ENCODE measurements around the gene TTC31.

The TTC31 gene

GRCh38 chr2:74526649-74527230 is 43.9 kb downstream of the TTC31 start:
- DNase-seq (ENCODE audit: low read depth in 2 of 2): no peak

GRCh38 chr2:74527741-74528140 is 44.9 kb downstream of the TTC31 start:
- no peak for DNase-seq (ENCODE audit: low read depth in 2 of 2)

DNA sequence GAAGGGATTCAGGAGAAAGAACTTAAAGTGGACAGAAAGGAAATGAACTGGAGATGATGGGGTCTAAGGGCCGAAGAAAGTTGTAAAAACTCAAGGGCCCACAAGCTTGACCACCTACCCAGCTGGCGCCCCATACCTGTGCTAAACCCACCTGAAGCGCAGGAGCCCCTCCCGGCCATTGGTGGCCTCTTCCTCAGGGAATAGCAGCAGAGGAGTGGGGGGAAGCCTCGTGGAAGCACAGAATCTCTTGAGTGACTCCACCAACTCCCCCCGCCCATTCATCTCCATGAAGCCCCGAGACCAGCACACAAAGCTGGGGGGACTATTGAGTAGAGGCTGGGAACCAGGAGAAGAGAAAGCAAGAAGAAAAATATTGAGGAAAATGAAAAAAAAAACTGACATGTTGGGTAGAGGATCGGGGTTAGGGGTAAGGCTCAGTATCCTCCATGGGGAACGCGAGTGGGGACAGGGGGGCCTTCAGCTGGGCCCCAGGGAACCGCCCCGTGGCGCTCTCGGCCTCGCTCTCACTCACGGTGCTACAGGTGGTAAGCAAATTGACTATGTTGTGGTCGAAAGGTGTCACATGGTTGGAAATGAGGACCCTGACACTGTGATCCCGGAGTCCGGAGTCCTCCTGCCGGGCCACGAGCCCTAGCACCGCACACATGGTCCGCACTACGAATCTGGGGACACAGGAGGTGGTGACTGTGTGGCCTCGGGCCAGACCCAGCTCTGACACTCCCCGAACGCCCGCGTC is 45.9 kb downstream of the TTC31 start:
- no peak for DNase-seq (ENCODE audit: low read depth in 2 of 2)

- peak; percentile 64 to 74 for DNase-seq (ENCODE audit: low read depth in 2 of 2)
Observed at GRCh38 chr2:74529357-74530238, 46.7 kb downstream of the TTC31 start, which contains the start of the genes AUP1 and HTRA2. Gene AUP1 (minus strand): TSS chr2:74529706. CDS start chr2:74529629, 77 bp downstream. Gene HTRA2 (plus strand): TSS chr2:74529933. CDS start chr2:74530007, 74 bp downstream.

DNA sequence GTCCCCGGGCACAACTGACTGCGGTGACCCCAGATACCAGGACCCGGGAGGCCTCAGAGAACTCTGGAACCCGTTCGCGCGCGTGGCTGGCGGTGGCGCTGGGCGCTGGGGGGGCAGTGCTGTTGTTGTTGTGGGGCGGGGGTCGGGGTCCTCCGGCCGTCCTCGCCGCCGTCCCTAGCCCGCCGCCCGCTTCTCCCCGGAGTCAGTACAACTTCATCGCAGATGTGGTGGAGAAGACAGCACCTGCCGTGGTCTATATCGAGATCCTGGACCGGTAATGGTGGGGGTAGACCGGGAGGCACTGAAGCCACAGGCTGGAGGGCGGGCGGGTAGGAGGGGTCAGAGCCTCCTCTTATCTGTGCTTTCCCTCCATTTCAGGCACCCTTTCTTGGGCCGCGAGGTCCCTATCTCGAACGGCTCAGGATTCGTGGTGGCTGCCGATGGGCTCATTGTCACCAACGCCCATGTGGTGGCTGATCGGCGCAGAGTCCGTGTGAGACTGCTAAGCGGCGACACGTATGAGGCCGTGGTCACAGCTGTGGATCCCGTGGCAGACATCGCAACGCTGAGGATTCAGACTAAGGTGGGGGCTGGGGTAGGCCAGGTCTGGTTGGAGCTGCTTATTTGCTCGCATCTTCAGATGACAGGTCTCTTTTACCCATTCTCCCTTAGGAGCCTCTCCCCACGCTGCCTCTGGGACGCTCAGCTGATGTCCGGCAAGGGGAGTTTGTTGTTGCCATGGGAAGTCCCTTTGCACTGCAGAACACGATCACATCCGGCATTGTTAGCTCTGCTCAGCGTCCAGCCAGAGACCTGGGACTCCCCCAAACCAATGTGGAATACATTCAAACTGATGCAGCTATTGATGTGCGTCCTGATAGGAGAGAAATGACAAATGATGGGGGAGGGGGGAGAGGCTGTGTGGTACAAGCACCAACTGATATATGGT is 47.6 kb downstream of the TTC31 start:
- DNase-seq (ENCODE audit: low read depth in 2 of 2): no peak

- no peak for DNase-seq (ENCODE audit: low read depth in 2 of 2)
Observed at GRCh38 chr2:74531666-74532065, 48.8 kb downstream of the TTC31 start.

DNA sequence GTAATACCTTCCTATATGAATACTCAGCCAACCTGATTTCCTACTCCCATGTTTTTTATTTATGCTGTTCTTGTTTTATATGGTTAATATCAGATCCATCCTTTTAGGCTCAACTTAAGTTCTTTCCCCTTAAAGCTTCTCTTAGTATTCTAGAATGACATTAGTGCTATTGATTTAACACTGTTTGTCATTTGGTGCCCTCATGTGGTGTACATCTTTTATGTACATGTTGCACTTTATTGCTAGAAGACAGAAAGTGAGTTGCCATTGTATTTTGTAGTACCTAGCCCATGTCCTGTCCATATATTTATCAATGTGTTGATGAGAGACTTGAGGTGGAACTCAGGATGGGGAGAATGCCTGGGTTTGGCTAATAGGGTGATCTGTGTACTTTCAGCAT is 49.3 kb downstream of the TTC31 start:
- no peak for DNase-seq (ENCODE audit: low read depth in 2 of 2)

- DNase-seq (ENCODE audit: low read depth in 2 of 2): no peak
Observed at GRCh38 chr2:74533464-74533863, 50.6 kb downstream of the TTC31 start.

DNA sequence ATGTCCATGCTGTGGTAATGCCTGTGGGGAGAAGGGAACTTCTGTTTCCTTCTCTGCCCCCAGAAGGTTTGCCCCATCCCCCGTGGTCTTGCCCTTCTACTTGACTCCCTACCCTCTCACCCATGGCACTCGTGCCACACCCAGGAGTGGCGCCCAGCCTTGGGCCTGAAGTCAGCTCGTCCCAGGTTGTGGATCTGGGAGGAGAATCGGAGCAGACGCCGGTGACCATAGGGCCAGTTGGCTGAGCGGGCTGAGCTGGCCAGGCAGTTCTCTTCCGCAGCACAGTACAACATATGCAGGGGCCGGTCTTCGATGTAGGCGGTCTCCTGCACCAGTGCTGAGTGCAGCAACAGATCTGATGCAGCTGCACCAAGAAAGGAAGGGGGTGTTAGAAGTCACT is 51.5 kb downstream of the TTC31 start:
- no peak for DNase-seq (ENCODE audit: low read depth in 2 of 2)

GRCh38 chr2:74535440-74535965 is 52.6 kb downstream of the TTC31 start:
- DNase-seq (ENCODE audit: low read depth in 2 of 2): no peak

- no peak for DNase-seq (ENCODE audit: low read depth in 2 of 2)
Observed at GRCh38 chr2:74536166-74536950, 53.5 kb downstream of the TTC31 start.

- DNase-seq (ENCODE audit: low read depth in 2 of 2): no peak
Observed at GRCh38 chr2:74537140-74537539, 54.3 kb downstream of the TTC31 start.

DNA sequence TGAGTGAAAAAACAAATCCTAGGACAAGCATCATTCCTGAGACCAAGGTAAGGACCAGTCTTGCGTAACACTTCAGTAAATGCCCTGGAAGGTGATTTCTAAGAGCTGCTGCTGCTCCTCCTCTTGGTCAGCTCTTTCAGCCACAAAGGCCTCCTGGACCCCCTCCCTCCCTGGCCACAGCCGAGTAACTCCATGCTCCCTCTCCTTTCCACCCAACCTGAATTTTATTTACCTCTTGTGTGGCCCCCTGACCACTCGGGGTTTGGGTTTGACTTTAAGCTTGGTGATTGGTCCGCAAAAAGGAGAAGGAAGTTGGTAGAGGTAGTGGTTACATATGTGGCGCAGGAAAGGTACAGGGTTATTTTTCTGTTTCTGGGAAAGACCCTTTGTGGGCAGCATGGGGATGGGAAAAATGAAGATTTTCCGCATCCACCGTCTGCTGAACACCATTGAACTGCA is 56.0 kb downstream of the TTC31 start:
- DNase-seq (ENCODE audit: low read depth in 2 of 2): no peak

DNA sequence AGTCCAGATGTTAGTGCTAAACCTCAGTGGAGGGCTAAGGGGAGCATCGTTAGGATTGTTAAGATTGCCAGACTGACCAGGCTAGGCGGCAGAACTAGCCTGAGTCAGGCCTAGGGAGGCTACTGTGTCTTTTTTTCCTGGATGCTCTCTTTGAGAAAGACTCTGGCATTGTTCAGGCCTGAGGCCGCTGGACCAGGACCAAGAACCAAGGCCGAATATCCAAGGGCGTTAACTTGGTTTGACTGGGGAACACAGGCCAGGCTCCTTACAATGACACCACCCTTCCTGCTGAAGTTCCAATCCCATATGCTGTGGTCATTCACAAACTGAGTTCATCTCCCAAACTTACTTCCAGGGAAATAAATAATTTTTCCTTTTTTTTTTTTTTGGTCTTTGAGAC is 57.4 kb downstream of the TTC31 start:
- no peak for DNase-seq (ENCODE audit: low read depth in 2 of 2)

DNA sequence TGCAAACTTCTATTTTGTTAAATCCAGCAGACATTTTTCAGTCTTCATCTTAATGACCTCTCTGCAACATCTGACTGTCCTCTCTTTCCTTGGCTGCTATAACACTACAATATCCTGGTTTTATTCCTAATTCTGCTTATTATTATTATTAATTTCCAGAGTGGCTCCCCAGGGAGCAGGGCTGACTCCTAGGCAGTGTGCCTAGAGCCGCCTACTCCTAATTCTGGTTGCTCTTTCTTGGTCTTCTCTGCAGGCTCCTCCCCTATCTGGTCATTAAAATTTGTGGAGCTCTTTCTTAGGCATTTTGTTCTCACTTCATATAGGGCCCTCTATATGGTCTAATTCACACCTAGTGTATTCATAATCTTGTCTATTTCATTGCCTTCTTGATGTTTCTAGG is 60.1 kb downstream of the TTC31 start:
- no peak for DNase-seq (ENCODE audit: low read depth in 2 of 2)

All from stimulated activated CD8-positive, alpha-beta memory T cell treated with anti-CD3 and anti-CD28 coated beads, Interleukin-2, amount 100 ng/mL, for 1 hour (primary cell).